HG03066 (cell line): ENCODE data around the gene MED13.

Source experiments
- ATAC-seq: cut with Tn5 transposase; IDR thresholded peaks from one replicate; pipeline ENCODE4 v1.9.1; 2021; ENCODE audit warnings: low read depth; ENCODE audit not compliant: unreplicated experiment

Gene MED13

DNA sequence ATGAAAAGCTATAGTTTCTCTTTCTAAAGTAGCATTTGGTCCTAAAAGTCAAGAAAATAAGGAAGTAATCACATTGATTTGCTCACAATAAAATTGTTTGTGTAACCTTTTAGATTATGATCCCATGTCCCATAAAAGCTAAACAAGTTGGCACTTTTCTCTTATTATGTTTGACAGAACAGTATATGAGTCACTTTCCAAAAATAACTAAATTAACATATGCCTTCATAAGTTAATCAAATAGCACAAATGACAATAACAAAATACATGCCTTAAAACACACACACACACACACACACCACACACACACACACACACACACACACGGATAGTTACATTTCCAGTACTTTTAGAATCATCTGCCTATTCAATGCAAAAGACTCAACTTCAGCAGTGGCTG, 2.8 kb downstream of the MED13 start:
- ATAC-seq, result no peak

DNA sequence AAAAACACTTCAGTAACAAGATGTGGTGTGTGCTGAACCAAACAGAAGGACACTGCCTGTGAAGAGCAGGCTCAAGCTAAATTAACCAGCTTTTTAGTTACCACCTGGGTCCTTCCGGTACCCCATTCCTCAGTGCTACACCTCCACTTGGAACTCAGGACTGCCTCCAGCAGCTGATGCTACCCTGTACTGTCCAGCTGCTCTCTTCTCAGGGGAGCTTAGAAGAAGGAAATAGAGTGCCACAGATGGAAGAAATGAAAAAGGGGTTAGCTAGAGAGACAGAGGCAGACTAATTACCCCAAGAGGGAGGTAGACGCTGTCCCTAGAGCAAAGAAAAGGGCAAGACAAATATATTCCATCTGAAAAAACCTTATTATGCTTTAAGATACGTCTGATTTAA, 5.7 kb downstream of the MED13 start:
- ATAC-seq, result no peak

DNA sequence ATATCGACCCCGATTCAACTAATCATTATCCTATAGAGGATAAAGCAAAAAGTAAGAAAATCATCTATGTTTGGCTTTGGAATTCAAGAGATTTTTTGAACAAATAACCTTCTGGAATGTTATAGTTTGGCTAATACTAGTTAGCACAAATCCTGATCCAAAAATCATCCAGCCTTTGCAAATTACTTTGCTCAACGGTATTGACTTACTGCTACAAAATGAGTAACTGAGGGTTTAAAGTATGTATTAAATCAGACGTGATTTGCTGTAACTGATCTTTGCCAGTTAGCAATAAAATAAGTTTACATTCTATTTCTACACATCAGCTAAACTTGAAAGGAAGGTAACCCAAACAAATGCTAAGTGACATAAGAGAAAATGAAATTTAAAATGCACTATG, 6.5 kb downstream of the MED13 start:
- ATAC-seq, result no peak

DNA sequence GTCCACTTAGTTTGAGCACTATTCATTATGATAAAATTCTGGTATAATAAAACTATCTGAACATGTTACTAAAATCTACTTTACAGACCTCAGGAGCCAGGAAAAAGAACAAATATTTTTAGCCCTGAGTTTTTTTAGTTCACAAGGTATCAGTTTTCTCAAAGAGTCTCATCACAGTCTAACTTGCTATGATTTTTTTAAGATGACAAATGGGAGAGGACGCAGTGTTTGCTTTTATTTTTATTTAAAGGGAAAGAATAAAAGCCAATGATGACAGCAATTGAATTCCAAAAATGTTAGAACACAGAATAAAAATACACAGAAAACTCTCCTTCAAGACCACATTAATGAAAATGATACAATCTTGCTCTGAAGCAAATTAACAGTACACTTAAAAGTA, 7.4 kb downstream of the MED13 start:
- ATAC-seq, result no peak

DNA sequence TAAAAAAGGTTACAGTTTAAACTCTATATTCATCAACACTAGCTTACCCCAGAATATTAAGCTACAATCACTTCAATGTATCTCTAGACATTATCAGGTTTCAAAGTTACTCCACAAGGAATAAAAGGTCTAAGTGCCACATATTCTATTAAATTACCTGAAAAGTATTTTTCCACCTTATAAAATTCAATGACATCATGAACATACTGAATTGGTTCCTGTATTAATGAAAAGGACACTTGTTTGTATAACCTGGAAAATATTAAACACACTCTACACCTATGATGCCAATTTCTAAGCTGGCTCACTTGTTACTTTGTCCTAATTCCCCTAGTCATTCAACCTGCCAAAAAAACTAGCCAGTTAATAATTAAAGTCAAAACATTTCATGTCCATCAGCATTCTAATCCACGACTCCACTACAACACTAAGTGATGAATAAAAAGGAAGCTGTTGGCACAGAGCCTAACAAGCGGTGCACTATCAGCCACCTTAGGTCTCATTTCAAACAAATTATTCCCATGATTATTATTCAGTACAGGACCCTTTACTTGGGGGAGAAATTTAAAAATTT, 12.2 kb downstream of the MED13 start:
- no peak for ATAC-seq

DNA sequence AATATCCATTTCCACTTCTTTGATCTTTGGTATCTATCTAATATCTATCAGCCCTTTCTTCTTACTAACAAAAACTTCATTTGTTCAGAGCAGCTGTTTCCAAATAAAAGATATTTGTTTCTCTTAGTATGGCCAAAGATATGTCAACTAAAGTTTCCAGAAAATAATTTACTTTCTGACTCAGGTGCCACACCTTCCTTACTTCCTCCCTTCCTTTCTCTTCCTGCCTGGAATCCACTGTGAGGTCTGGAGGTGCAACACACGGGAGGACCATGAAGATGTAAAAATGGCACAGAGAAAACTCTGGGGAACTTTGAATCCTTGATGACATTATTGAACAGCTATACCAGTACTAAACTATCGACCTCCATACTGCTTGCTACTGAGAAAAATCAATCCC, 14.0 kb downstream of the MED13 start:
- ATAC-seq, result no peak

DNA sequence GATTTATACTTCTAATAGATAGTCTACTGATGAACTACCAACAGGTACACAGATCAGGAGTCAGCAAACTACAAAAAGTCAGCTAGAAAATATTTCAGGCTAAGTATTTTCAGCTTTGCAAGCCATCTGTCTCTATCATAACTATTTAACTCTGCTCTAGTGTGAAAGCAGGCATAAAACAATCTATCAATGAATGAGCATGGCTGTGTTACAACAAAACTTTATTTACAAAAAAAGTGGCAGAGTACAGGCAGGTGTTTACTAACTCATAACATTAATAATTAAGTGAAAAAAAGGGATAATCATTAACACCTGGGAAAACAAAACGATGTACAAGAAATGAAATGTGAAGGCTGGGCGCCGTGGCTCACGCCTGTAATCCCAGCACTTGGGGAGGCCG, 15.8 kb downstream of the MED13 start:
- ATAC-seq, result no peak

DNA sequence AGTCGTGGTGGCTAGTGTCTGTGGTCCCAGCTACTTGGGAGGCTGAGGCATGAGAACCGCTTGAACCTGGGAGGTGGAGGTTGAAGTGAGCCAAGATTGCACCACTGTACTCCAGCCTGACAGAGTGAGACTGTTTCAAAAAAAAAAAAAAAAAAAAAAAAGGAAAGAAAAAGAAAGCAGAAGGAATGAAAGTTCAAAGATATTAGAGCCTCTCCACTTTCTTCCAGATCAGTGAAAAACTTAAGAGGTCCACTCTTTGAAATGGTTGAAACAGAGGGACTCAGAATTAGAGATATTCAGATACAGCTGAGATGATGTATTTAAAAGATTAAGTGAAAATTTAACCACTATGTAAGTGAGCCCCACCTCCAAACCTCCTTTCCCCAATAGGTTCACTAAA, 16.8 kb downstream of the MED13 start:
- ATAC-seq, result no peak

DNA sequence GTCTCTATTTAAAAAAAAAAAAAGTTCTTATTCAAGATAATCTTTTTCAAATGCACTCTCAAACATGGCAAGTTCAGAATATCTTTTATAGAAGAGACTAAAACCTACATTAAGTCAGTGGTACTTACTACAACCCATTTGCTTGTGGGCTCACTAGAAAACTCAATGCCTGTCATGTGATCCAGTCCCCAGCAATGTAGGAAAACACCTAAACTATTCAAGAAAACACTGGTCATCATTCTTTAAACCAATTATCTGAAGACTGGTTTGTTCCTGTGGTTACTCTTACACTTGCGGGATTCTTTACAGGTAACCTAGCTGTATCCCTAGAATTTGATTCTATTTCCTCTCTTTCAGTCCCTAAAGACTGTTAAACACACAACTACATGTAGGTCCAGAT, 19.6 kb downstream of the MED13 start:
- ATAC-seq, result no peak

DNA sequence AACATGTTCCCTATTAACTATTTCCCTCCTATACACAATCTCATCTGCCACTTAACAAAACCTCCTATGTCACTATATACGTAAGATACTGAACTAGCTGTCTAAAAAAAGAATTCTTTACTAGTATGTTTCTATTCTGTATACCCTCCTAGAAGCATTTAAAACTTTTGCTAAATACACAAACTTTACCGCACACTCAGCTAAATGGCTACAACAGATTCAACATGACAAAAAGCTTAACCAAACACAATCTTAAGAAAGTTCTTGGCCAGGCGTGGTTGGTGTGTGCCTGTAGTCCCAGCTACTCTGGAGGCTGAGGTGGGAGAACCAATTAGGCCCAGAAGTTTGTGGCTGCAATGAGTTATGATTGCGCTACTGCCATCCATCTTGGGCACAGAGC, 20.0 kb downstream of the MED13 start:
- ATAC-seq, result no peak

DNA sequence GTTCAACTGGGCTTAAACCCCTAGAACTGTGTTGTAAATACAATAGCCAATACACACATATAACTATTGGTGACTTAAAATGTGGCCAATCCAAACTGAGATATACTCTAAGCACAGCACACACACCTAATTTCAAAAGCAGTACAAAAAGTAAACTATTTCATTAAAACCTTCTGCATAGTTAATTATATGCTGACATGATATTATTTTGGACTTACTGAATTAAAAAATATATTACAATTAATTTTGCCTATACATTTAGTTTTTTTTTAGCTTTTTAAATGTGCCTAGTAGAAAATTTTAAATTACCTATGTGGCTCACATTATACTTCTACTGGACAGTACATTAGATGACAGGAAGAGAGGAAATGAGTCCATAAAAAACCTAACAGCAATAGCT, 21.5 kb downstream of the MED13 start:
- no peak for ATAC-seq

DNA sequence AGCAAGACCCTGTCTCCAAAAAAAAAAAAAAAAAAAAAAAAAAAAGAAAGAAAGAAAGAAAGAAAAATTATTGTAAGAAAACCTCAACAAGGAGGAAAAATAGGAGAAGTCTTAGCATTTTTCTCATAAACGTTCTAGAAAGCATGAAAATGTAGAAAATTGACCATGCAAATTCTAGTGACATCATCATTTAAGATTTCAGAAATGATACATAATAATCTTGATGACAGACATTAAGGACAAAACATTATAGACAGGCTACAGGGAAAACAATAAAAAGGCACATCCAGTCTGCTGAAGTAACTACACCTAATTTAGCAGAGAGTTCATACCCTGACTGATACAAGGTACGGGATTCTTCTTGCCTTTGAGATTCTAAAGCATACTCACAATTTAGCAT, 21.9 kb downstream of the MED13 start:
- ATAC-seq, result no peak

DNA sequence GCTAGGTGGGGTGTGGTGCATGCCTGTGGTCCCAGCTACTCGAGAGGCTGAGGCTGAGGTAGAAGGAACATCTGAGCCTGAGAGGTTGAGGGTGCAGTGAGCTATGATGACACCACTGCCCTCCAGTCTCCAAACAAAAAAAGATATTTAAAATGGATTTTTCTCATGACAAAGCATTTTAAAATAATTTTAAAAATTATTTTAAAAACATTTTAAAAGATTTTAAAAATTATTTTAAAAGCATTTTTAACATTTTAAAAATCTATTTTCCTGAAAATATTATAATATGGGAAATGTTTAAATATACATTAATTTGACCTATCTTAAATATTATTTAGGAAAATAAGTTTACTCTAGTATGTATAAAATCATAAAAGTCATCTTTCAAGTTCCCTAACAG, 26.8 kb downstream of the MED13 start:
- no peak for ATAC-seq

DNA sequence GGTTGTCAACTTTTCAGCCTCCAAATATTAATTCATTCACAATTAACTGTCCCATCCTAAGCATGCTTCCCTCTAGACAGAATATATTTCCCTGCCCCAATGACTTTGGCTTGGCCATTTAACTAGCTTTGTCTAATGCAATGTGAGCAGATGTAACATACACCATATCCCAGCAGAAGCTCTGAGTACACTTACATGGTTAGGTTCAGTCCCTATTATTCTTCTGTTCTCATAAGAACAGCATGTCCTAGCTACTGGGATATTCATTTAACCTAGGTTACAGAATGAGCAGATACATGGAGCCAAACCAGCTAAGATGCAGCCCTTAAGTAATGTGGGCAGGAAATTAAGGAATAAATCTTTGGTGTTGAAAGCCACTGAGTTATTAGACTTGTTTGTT, 31.8 kb downstream of the MED13 start:
- no peak for ATAC-seq

DNA sequence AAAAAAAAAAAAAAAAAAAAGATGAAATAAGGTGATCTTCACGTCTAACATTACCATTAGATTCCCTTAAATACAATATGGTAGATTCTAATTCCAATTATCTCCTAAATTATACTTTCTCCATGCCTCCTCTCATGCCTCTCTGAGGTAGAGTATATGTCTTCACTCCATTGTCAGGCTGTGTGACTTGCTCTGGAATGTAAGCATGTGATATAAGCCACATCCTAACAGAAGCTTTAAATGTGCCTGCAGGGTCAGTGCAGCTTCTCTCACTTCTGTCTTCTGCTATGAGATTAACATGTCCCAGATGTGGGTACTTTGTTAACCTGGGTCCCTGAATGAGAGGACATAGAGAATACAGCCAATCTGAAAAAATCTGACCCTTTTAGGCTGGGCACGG, 32.6 kb downstream of the MED13 start:
- ATAC-seq, result no peak

DNA sequence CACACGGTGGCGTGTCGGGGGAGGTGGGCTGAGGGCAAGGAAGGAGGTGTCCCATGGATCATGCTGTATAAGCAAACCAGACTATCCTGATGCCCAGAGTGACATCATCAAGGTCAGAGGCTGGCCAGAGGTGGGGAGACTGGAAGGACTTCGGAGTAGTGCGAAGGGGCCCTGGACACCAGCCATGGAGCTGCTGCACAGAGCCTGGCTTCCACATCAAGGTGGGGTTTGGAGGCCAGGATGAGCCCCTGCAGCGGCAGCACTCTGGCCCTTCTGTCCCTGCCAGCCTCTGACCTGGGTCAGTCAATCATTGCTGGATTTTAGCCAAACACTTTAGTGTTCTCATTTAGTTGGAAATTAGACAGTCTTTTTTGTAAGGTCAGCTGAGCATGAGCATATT, 34.8 kb downstream of the MED13 start:
- ATAC-seq, result no peak

DNA sequence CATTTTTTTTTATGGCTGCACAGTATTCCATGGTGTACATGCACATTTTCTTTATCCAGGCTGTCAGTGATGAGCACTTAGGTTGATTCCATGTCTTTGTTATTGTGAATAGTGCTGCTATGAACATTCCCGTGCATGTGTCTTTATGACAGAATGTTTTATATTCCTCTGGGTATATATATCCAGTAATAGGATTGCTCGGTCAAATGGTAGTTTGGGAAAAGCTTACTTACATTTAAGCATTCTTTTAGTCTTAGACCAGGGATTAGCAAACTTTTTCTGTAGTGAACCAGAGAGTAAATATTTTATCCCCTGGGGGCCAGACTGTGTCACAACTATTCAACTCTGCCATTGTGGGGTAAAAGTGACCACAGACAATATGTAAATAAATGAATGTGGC, 40.2 kb downstream of the MED13 start:
- no peak for ATAC-seq

DNA sequence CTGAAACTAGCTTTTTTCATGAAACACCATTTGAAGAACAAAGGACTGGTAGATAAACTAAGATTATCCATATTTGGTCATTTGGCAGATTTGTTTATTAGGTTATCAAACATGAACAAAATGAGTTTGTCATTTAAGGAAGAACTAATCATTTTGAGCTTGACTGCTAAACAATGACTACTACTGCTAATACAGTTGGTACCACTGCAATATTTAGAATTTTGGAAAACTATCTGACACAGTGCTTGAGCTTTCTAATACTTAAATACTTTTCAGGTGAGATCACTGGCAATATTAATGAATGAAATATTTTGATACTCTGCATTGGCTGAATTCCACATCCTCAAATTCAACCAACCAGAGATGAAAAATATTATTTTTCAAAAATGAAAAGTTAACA, 47.2 kb downstream of the MED13 start:
- no peak for ATAC-seq

DNA sequence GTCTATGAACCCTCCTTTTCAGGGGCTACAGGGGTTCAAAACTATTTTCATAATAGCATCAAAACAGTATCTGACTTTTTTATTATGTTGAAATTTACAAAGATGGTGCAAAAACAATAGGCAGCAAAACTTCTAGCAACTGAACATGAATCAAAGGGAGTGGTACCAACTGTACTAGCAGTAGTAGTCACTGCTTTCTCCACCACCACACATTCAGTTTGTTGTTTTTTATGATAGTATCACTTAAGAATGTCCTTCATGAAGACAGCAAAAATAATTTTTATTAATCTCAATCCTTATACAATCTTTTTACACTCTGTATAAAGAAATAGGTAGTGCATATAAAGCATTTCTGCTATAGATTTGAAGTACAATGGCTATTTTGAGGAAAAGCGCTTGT, 47.6 kb downstream of the MED13 start:
- ATAC-seq, result no peak

DNA sequence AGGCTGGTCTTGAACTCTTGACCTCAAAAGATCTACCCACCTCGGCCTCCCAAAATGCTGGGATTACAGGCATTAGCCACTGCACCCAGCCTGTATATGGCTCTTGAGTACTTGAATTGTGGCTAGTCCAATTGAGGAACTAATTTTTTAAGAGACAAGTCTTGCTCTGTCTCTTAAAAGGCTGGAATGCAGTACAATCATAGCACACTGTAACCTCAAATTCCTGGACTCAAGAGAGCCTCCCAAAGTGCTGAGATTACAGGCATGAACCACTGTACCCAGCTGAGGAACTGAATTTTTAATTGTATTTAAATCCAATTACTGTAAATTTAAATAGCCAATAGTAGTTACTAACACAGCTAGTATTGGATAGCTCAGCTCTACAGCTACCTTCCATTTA, 50.6 kb downstream of the MED13 start:
- ATAC-seq, result no peak

DNA sequence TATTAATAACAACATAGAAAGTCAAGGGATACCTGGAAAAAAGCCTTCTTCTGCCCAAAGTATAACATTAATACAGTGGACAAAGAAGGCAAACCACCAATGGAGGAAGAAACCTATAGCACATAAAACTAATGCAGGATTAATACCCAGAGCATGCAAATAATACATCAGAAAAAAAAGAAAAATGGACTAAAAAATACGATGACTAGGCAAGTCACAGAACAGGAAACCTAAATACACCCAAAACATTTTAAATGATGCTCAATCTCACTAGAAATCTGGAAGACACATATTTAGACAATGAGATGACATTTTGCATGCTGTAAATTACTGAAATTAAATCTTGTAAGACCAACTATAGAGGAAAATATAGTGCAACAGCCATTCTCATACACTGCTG, 55.9 kb downstream of the MED13 start:
- no peak for ATAC-seq

DNA sequence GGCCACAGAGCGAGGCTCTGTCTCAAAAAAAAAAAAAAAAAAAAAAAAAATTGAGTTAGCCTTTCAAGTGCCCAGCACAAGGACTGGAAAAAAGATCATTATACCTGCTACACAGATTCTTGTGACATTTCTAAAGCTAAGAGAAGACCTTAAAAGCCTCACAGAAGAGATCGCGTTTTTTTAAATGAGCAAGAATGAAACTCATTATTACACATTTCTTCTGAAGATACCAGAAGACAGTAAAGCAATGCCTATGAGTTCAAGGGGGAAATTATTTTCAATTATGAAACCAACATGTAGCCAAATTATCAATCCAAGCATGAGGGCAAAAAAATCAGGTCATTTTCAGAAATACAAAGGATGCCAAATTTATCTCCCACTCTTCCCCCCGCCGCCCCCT, 56.8 kb downstream of the MED13 start:
- no peak for ATAC-seq

DNA sequence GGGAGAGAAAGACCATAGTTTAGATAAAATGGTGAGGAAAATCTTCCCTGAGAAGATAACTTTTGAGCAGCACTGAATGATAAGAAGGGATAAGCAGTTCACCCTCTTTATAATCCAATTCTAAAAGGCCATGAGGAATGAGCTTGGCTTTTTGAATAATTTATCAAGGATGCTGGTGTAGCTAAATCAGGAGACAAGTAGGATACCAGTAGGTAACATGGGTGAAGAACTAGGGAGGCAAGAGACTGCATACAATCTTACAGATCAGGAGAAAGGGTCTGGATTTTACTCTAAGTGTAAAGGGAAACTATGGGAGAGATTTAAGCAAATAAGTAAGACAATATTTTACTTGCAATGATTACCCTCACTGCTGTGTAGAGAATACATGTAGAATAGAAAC, 60.7 kb downstream of the MED13 start:
- ATAC-seq, result no peak
